HEK293T (cell line): ENCODE results near the gene AK1.

Experiments
- BHLHE40 ChIP-seq: fragments of 450-650 bp; IDR thresholded peaks from 2 replicates; pipeline ENCODE4 v1.6.1; 2016; ENCODE audit warnings: mild to moderate bottlenecking, moderate library complexity, borderline replicate concordance
- CTBP1 ChIP-seq: fragments of 450-650 bp; IDR thresholded peaks from 2 replicates; pipeline ENCODE4 v1.6.1; 2016; ENCODE audit warnings: borderline replicate concordance
- ELF4 ChIP-seq: fragments of 450-650 bp; IDR thresholded peaks from 2 replicates; pipeline ENCODE4 v1.6.1; 2017; ENCODE audit warnings: antibody characterized with exemption
- FOXK2 ChIP-seq: fragments of 450-650 bp; IDR thresholded peaks from 2 replicates; pipeline ENCODE4 v1.6.1; 2016; ENCODE audit warnings: mild to moderate bottlenecking
- FOXM1 ChIP-seq: fragments of 450-650 bp; IDR thresholded peaks from 2 replicates; pipeline ENCODE4 v1.6.1; 2017; ENCODE audit warnings: mild to moderate bottlenecking, borderline replicate concordance
- HDGF ChIP-seq: fragments of 450-650 bp; IDR thresholded peaks from 2 replicates; pipeline ENCODE4 v1.6.1; 2017; ENCODE audit warnings: antibody characterized with exemption, borderline replicate concordance
- L3MBTL2 ChIP-seq: fragments of 450-650 bp; conservative IDR thresholded peaks from 2 replicates; pipeline ENCODE4 v1.6.1; 2016; ENCODE audit warnings: mild to moderate bottlenecking
- LEF1 ChIP-seq: fragments of 450-650 bp; IDR thresholded peaks from 2 replicates; pipeline ENCODE4 v1.6.1; 2017; ENCODE audit warnings: mild to moderate bottlenecking, borderline replicate concordance
- NFRKB ChIP-seq: fragments of 450-650 bp; IDR thresholded peaks from 2 replicates; pipeline ENCODE4 v1.6.1; 2016; ENCODE audit warnings: mild to moderate bottlenecking, moderate library complexity
- SP1 ChIP-seq: fragments of 450-650 bp; IDR thresholded peaks from 2 replicates; pipeline ENCODE4 v1.6.1; 2017
- SUZ12 ChIP-seq: fragments of 450-650 bp; IDR thresholded peaks from 2 replicates; pipeline ENCODE4 v1.6.1; 2016; ENCODE audit warnings: mild to moderate bottlenecking
- TARDBP ChIP-seq: fragments of 450-650 bp; IDR thresholded peaks from 2 replicates; pipeline ENCODE4 v1.6.1; 2016
- ZNF384 ChIP-seq: fragments of 450-650 bp; IDR thresholded peaks from 2 replicates; pipeline ENCODE4 v1.6.1; 2016
- TF ChIP-seq, protein P1 (sequence below): fragments of 450-650 bp; IDR thresholded peaks from 2 replicates; pipeline ENCODE4 v1.6.1; 2016

DNA sequence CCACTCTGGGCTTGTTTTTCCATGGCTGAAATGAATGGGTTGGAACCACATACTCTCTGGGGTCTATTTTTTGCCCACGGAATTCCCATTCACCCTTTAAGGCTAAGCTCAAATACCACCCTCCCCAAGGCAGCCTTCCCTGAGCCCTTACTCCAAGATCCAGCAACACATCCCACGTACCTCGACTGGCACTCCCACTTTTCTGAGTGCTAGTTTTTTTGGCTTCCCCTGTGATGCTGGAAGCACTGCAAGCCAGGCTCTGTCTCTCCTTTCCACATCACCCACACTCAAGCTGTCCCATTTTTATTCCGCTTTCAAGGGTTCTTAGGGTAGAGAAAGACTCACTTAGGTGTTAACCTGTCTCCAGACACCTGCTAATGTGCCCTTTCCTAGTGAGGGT lies 15.9 kb upstream of the AK1 start:
- TF ChIP-seq HDGF, result no peak
- no peak for TF ChIP-seq ZNF384
- no peak for TF ChIP-seq ELF4
- TF ChIP-seq, protein P1, sequence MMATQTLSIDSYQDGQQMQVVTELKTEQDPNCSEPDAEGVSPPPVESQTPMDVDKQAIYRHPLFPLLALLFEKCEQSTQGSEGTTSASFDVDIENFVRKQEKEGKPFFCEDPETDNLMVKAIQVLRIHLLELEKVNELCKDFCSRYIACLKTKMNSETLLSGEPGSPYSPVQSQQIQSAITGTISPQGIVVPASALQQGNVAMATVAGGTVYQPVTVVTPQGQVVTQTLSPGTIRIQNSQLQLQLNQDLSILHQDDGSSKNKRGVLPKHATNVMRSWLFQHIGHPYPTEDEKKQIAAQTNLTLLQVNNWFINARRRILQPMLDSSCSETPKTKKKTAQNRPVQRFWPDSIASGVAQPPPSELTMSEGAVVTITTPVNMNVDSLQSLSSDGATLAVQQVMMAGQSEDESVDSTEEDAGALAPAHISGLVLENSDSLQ, result no peak
- TF ChIP-seq SUZ12, result no peak
- TF ChIP-seq TARDBP, result no peak
- TF ChIP-seq SP1, result no peak
- TF ChIP-seq FOXK2, result no peak
- no peak for TF ChIP-seq NFRKB
- TF ChIP-seq BHLHE40, result no peak
- TF ChIP-seq L3MBTL2, result no peak
- no peak for TF ChIP-seq CTBP1
- TF ChIP-seq LEF1, result no peak
- no peak for TF ChIP-seq FOXM1
